Kidney (tissue), 14 donors: Measurements from ENCODE around the gene SPSB4. TPM values are rescaled to one million over a fixed set of nuclear protein-coding genes. Genes with fewer than 3 reads are reported as not detected.

Experiments used
- DNase-seq, 5 donors: peaks; one replicate each; pipeline ENCODE4 v3.0.0-alpha.2; 2013 to 2020
- FAIRE-seq: peaks from 2 replicates; lab custom pipeline; 2012; peaks lifted over from hg19 to GRCh38; lab: Jason Lieb, UNC
- H3K27ac ChIP-seq, 2 donors: one replicate each; pipeline ENCODE4 v1.7.0; 2013; ENCODE audit warnings: low read depth in 2 of 2, low read length in 2 of 2, inconsistent platforms in 1 of 2
- H3K27me3 ChIP-seq: one replicate; pipeline ENCODE4 v1.7.1; 2013; ENCODE audit warnings: low read length, inconsistent platforms; ENCODE audit not compliant: control insufficient read depth, insufficient read depth
- H3K36me3 ChIP-seq, 3 donors: one replicate each; pipeline versions ENCODE4 v1.7.0 to v1.7.1; 2013; ENCODE audit warnings: low read length in 3 of 3, control low read depth in 1 of 3, inconsistent platforms in 1 of 3; ENCODE audit not compliant: insufficient read depth in 3 of 3, control insufficient read depth in 2 of 3
- H3K4me1 ChIP-seq, 3 donors: one replicate each; pipeline versions ENCODE4 v1.7.0 to v1.7.1; 2013; ENCODE audit warnings: low read length in 3 of 3, inconsistent platforms in 1 of 3, low read depth in 1 of 3; ENCODE audit not compliant: control insufficient read depth in 2 of 3, insufficient read depth in 2 of 3
- H3K4me3 ChIP-seq, 3 donors: one replicate each; pipeline versions ENCODE4 v1.7.0 to v1.8.1; 2013; ENCODE audit warnings: low read length in 3 of 3, control low read depth in 1 of 3, inconsistent platforms in 1 of 3
- H3K9ac ChIP-seq, 3 donors: one replicate each; pipeline versions ENCODE4 v1.7.0 to v1.7.1; 2013; ENCODE audit warnings: low read length in 3 of 3, control low read depth in 1 of 3, inconsistent platforms in 1 of 3
- H3K9me3 ChIP-seq, 3 donors: one replicate each; pipeline versions ENCODE4 v1.7.0 to v1.7.1; 2013; ENCODE audit warnings: low read length in 3 of 3, control low read depth in 1 of 3, inconsistent platforms in 1 of 3; ENCODE audit not compliant: control insufficient read depth in 2 of 3, insufficient read depth in 1 of 3
- CTCF ChIP-seq: IDR thresholded peaks from 3 replicates; pipeline ENCODE4 v1.5.1; 2012; ENCODE audit warnings: mild to moderate bottlenecking, moderate library complexity, borderline replicate concordance; ENCODE audit not compliant: insufficient read depth; ENCODE audit errors: extremely low read depth
- intact Hi-C: fragments of 100-400 bp; cut with DNase I; formaldehyde crosslinking; loops from one replicate; pipeline ENCODE4 v1.11.1; 2022
- polyA plus RNA-seq: library from polyadenylated mRNA; stranded (reverse); fragments of 350-450 nt; fragmentation: Illumina TruSeq; extraction: RNeasy Lipid Tissue Mini Kit (QIAGEN cat#74804); gene quantifications from one replicate; pipeline ENCODE4 v1.2.3, GENCODE V29; 2014; ENCODE audit warnings: low read depth, low replicate concordance; ENCODE audit not compliant: insufficient read depth
- total RNA-seq: library from RNA; stranded (reverse); fragmentation: NEBNext Ultra II Directional; extraction: Animal tissue kit (Norgen Biotek cat#: 25700); gene quantifications from one replicate; pipeline ENCODE4 v1.2.1, GENCODE V29; 2021
- donor health status: control.
- donor health status: control.
- donor health status: control.
- donor health status: control.
- donor health status: control.
- donor health status: DM: yes; HTN: yes; CAD: no.
- donor health status: Normal renal cell carcinoma (clear cell type).

SPSB4 gene
- total and polyA plus RNA-seq, 2 donors from 2014 or later: 0.57 to 1.9 TPM

- DNase-seq: peak in 4 of 5 donors; percentile 69 to 96 (median 78)
- Histone ChIP-seq H3K27me3 (no peaks in the 10 kb centered on the region), H3K36me3 (no peaks in the 10 kb centered on the region), H3K4me1 (peaks cover 0 to 5% (median 3%) of the 10 kb centered on the region in 3 donors), H3K9ac (no peak overlapping the region), H3K27ac (no peak overlapping the region), H3K9me3 (no peaks in the 10 kb centered on the region), H3K4me3 (no peak overlapping the region)
- no peak for TF ChIP-seq CTCF
- intact Hi-C loops: no loop called here
- FAIRE-seq: no peak
Observed at GRCh38 chr3:141094790-141095545, 43.8 kb downstream of the SPSB4 start.

- FAIRE-seq: no peak
- H3K36me3 ChIP-seq: no peaks in the 10 kb centered on the region
- intact Hi-C loops: no loop called here
- H3K4me1 ChIP-seq: peaks cover 0 to 5% (median 3%) of the 10 kb centered on the region in 3 donors
- no peak overlapping the region for H3K9ac ChIP-seq
- no peaks in the 10 kb centered on the region for H3K27me3 ChIP-seq
- DNase-seq: no peak
- no peak overlapping the region for H3K27ac ChIP-seq
- H3K4me3 ChIP-seq: no peak overlapping the region
- TF ChIP-seq CTCF: no peak
- no peaks in the 10 kb centered on the region for H3K9me3 ChIP-seq
Observed at GRCh38 chr3:141095546-141095937, 44.4 kb downstream of the SPSB4 start.

GRCh38 chr3:141096164-141096563, 45.0 kb downstream of the SPSB4 start:
- H3K36me3 ChIP-seq: no peaks in the 10 kb centered on the region
- intact Hi-C loops: no loop called here
- TF ChIP-seq CTCF: no peak

More at GRCh38 chr3:141096164-141096563, 45.0 kb downstream of the SPSB4 start:
- Histone ChIP-seq H3K4me1 (peaks cover 0 to 5% (median 3%) of the 10 kb centered on the region in 3 donors), H3K27me3 (no peaks in the 10 kb centered on the region), H3K4me3 (no peak overlapping the region), H3K27ac (no peak overlapping the region), H3K9me3 (no peaks in the 10 kb centered on the region), H3K9ac (no peak overlapping the region)
- FAIRE-seq: no peak
- DNase-seq: peak in 1 of 5 donors; percentile 4
